A673 (cell line): ENCODE results near the gene ITSN1. TPM values are rescaled to one million over a fixed set of nuclear protein-coding genes. Genes with fewer than 3 reads are reported as not detected.

Experiments
- BruUV-seq: library from RNA; stranded (reverse); fragments of 400-500 nt; replicated peaks from 2 replicates; lab custom pipeline; 2021; lab: Mats Ljungman, UMichigan
- CTCF ChIA-PET: fragments of 300-600 bp; sonication (Branson Sonifier 250); formaldehyde crosslinking; loops from one replicate; lab custom pipeline; 2022; ENCODE audit warnings: antibody characterized with exemption; lab: Charles Lee
- POLR2A ChIA-PET: fragments of 300-600 bp; sonication (Branson Sonifier 250); formaldehyde crosslinking; loops from one replicate; lab custom pipeline; 2022; ENCODE audit warnings: antibody characterized with exemption; ENCODE audit not compliant: low non-redundant PET; lab: Charles Lee
- DNase-seq: peaks from one replicate; pipeline ENCODE4 v3.0.0-alpha.2; 2015; ENCODE audit warnings: low spot score
- H3K27ac ChIP-seq: fragments of 200-600 bp; sonication (generic); 2 replicates; pipeline ENCODE4 v1.5.1; 2016; ENCODE audit warnings: mixed run types, low read depth, mild to moderate bottlenecking, mixed read lengths, antibody characterized with exemption, low read length; ENCODE audit not compliant: poor library complexity, severe bottlenecking
- H3K27me3 ChIP-seq: fragments of 200-600 bp; sonication (generic); replicated peaks from 2 replicates; pipeline ENCODE4 v1.6.1; 2017; ENCODE audit warnings: mixed run types, low read depth, mild to moderate bottlenecking, mixed read lengths, antibody characterized with exemption, low read length; ENCODE audit not compliant: insufficient read depth, poor library complexity
- H3K36me3 ChIP-seq: fragments of 200-600 bp; sonication (generic); 2 replicates; pipeline ENCODE4 v1.6.1; 2016; ENCODE audit warnings: mixed run types, mild to moderate bottlenecking, mixed read lengths, antibody characterized with exemption, low read length; ENCODE audit not compliant: insufficient read depth, poor library complexity, severe bottlenecking
- H3K4me1 ChIP-seq: fragments of 200-600 bp; sonication (generic); 2 replicates; pipeline ENCODE4 v1.6.1; 2017; ENCODE audit warnings: mixed run types, mild to moderate bottlenecking, mixed read lengths, antibody characterized with exemption, low read length; ENCODE audit not compliant: insufficient read depth, poor library complexity, severe bottlenecking
- H3K4me3 ChIP-seq: fragments of 200-600 bp; sonication (generic); 2 replicates; pipeline ENCODE4 v1.5.1; 2016; ENCODE audit warnings: low read depth, mixed run types, mild to moderate bottlenecking, mixed read lengths, low read length; ENCODE audit not compliant: poor library complexity, severe bottlenecking
- H3K9me3 ChIP-seq: fragments of 200-600 bp; sonication (generic); 2 replicates; pipeline ENCODE4 v1.6.1; 2016; ENCODE audit warnings: mixed run types, low read depth, mild to moderate bottlenecking, mixed read lengths, antibody characterized with exemption, low read length; ENCODE audit not compliant: poor library complexity, severe bottlenecking
- CTCF ChIP-seq: fragments of 300-800, 200-600 bp; sonication (generic); conservative IDR thresholded peaks from 2 replicates; pipeline ENCODE4 v1.5.1; 2017; ENCODE audit warnings: low read depth, mild to moderate bottlenecking, antibody characterized with exemption, low read length, moderate library complexity, mixed read lengths
- EZH2 ChIP-seq: fragments of 200-600 bp; sonication (generic); IDR thresholded peaks from 2 replicates; pipeline ENCODE4 v1.6.1; 2017; ENCODE audit warnings: borderline replicate concordance, low read depth, mild to moderate bottlenecking, mixed read lengths, antibody characterized with exemption, low read length; ENCODE audit not compliant: poor library complexity, severe bottlenecking
- intact Hi-C: fragments of 100-400 bp; cut with micrococcal nuclease; formaldehyde crosslinking; loops from one replicate; pipeline ENCODE4 v1.10.0; 2022; ENCODE audit not compliant: unreplicated experiment
- total RNA-seq: library from RNA; stranded (reverse); gene quantifications from 2 replicates; pipeline ENCODE4 v1.2.3, GENCODE V29; 2021

Gene ITSN1
- total RNA-seq, 1 experiment from 2014 or later: 54.2 TPM

- Histone ChIP-seq H3K36me3 (peaks cover 20% of the 10 kb centered on the region), H3K27ac (no peak overlapping the region), H3K4me3 (no peak overlapping the region), H3K4me1 (peaks cover 21% of the 10 kb centered on the region), H3K27me3 (no peaks in the 10 kb centered on the region), H3K9me3 (no peaks in the 10 kb centered on the region)
- no peak for TF ChIP-seq EZH2
- no peak for TF ChIP-seq CTCF
- CTCF ChIA-PET: no interaction called here
- intact Hi-C loops: no loop called here
- DNase-seq: no peak
- POLR2A ChIA-PET: no interaction called here
- no TSS peak for BruUV-seq
Observed at GRCh38 chr21:33770542-33770941, 128.2 kb downstream of the ITSN1 start.

GRCh38 chr21:33771976-33772375 lies 129.7 kb downstream of the ITSN1 start:
- H3K27ac ChIP-seq: no peak overlapping the region
- BruUV-seq: no TSS peak

GRCh38 chr21:33774551-33774950 lies 132.2 kb downstream of the ITSN1 start:
- BruUV-seq: no TSS peak
- POLR2A ChIA-PET: no interaction called here

More at GRCh38 chr21:33771976-33772375, 129.7 kb downstream of the ITSN1 start:
- POLR2A ChIA-PET: no interaction called here
- TF ChIP-seq EZH2: no peak
- TF ChIP-seq CTCF: no peak
- intact Hi-C loops: no loop called here
- Histone ChIP-seq H3K36me3 (peaks cover 22% of the 10 kb centered on the region), H3K4me3 (no peak overlapping the region), H3K4me1 (peaks cover 21% of the 10 kb centered on the region), H3K27me3 (no peaks in the 10 kb centered on the region), H3K9me3 (no peaks in the 10 kb centered on the region)
- DNase-seq: no peak
- CTCF ChIA-PET: no interaction called here

More at GRCh38 chr21:33774551-33774950, 132.2 kb downstream of the ITSN1 start:
- no peaks in the 10 kb centered on the region for H3K4me1 ChIP-seq
- no peak overlapping the region for H3K4me3 ChIP-seq
- CTCF ChIA-PET: no interaction called here
- H3K36me3 ChIP-seq: peaks cover 34% of the 10 kb centered on the region
- no peak overlapping the region for H3K27ac ChIP-seq
- H3K27me3 ChIP-seq: no peaks in the 10 kb centered on the region
- TF ChIP-seq EZH2: no peak
- TF ChIP-seq CTCF: no peak
- peaks cover 9% of the 10 kb centered on the region for H3K9me3 ChIP-seq
- DNase-seq: no peak
- intact Hi-C loops: no loop called here
